Measurements from ENCODE around the gene FANCC. TPM values are rescaled to one million over a fixed set of nuclear protein-coding genes. Genes with fewer than 3 reads are reported as not detected.

The FANCC gene
- total and polyA plus RNA-seq, 3 donors from 2014 or later, result 30.7 to 38.5 (median 35.1) TPM

DNA sequence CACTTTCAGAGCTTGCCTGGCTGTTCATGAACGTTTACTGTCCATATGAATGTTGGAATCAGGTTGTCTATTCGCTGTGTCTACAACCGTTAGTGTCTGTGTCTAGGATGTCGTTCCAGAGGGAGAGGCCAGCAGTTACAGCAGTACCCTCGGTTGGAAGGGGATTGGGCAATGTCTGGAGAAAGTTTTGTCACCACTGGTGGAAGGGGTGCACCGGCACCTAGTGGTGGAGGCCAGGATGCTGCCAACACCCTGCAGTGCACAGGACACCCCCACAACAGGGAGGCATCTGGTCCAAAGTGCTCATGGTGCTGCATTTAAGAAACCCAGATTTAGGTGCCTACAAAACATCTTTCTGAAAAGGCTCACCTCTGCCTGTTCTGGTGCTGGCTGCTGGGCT lies 220.7 kb downstream of the FANCC start:
- TF ChIP-seq, protein P1, sequence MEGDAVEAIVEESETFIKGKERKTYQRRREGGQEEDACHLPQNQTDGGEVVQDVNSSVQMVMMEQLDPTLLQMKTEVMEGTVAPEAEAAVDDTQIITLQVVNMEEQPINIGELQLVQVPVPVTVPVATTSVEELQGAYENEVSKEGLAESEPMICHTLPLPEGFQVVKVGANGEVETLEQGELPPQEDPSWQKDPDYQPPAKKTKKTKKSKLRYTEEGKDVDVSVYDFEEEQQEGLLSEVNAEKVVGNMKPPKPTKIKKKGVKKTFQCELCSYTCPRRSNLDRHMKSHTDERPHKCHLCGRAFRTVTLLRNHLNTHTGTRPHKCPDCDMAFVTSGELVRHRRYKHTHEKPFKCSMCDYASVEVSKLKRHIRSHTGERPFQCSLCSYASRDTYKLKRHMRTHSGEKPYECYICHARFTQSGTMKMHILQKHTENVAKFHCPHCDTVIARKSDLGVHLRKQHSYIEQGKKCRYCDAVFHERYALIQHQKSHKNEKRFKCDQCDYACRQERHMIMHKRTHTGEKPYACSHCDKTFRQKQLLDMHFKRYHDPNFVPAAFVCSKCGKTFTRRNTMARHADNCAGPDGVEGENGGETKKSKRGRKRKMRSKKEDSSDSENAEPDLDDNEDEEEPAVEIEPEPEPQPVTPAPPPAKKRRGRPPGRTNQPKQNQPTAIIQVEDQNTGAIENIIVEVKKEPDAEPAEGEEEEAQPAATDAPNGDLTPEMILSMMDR (IDR thresholded peaks at IDR 0.05), result no peak
- no peak for TF ChIP-seq POLR2A (IDR thresholded peaks at IDR 0.05)
- H3K4me3 ChIP-seq, result no peak overlapping the region
- H3K27me3 ChIP-seq, result no peaks in the 10 kb centered on the region
- no peak for DNase-seq
- intact Hi-C loops (cut with DNase I; ENCODE audit: low total_unique reads), result no loop called here
- H3K4me1 ChIP-seq, result peaks cover 8% of the 10 kb centered on the region
- H3K9me3 ChIP-seq, result no peaks in the 10 kb centered on the region
- 89 to 93% methylated on average over 6 of the region's 6 CpGs for WGBS, 2 donors
- no peak overlapping the region for H3K27ac ChIP-seq
- no peaks in the 10 kb centered on the region for H3K36me3 ChIP-seq (ENCODE audit: low read depth, missing control alignments)

DNA sequence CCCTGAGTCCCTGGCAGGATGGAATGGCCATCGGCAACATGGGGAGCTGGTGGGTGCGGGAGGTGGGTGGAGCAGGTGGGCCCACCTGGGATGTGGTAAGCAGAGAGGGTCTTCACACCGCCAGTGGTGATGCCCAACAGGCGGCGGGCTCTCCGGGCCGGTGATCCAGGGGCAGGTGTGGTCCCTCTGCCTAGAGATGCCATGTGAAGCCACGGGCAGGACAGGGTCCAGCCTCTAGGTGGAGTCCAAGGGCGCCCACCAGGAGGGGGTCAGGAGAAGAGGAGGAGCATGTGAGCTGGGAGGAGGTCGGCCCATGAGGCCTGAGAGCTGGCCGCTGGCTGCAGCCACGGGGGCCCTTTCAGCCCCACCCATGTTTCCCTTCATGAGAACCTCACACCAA lies 221.1 kb downstream of the FANCC start:
- no peak for DNase-seq
- H3K27ac ChIP-seq, result no peak overlapping the region
- H3K9me3 ChIP-seq, result no peaks in the 10 kb centered on the region
- no peaks in the 10 kb centered on the region for H3K36me3 ChIP-seq (ENCODE audit: low read depth, missing control alignments)
- no peaks in the 10 kb centered on the region for H3K27me3 ChIP-seq
- WGBS, 2 donors, result 92 to 96% methylated on average over 11 to 12 of the region's 12 CpGs
- H3K4me1 ChIP-seq, result peaks cover 12% of the 10 kb centered on the region
- TF ChIP-seq, protein P1 (IDR thresholded peaks at IDR 0.05), result no peak
- TF ChIP-seq POLR2A (IDR thresholded peaks at IDR 0.05), result no peak
- H3K4me3 ChIP-seq, result no peak overlapping the region
- intact Hi-C loops (cut with DNase I; ENCODE audit: low total_unique reads), result no loop called here

DNA sequence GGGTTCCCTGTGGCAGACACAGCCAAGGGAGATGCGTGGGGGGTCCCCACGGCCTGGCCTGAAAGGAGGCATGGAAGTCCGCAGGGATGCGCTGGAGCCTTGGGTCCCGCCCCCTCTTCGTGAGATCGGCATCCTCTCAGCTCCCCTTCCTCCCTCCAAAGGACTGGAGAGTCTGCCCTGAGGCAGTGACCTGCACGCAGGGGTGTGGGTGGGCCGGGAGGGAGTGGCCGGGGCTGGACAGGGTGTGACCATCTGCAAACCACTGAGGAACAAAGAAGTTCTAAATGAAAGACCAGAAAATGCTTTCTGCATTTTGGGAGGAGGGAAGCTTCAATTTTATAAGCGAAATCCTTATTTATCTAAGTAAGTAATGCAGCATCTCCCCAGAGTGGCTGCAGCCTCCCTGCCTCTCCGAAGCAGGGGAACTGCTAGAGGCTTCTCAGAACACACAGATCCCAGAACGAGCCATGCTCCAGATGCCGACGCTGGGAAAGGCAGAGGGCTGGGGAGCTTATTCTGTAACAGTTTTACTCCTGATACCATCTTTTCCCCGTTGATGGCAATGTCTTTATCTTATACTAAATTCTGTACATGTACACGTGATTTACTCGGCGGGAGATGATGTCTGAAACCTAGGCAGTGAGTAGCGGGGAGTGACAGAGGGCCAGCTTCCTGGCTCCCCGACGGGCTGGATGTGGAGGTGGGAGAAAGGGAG lies 221.7 kb downstream of the FANCC start:
- H3K9me3 ChIP-seq, result no peaks in the 10 kb centered on the region
- DNase-seq, result no peak
- H3K4me3 ChIP-seq, result no peak overlapping the region
- H3K4me1 ChIP-seq, result peaks cover 18% of the 10 kb centered on the region
- peak overlapping the region in 1 of 2 donors; percentile 50 for H3K27ac ChIP-seq
- no peaks in the 10 kb centered on the region for H3K27me3 ChIP-seq
- H3K36me3 ChIP-seq (ENCODE audit: low read depth, missing control alignments), result no peaks in the 10 kb centered on the region
- TF ChIP-seq POLR2A (IDR thresholded peaks at IDR 0.05), result no peak
- TF ChIP-seq, protein P1 (IDR thresholded peaks at IDR 0.05), result no peak
- intact Hi-C loops (cut with DNase I; ENCODE audit: low total_unique reads), result no loop called here
- WGBS, 2 donors, result 57 to 65% methylated on average over 22 of the region's 22 CpGs

DNA sequence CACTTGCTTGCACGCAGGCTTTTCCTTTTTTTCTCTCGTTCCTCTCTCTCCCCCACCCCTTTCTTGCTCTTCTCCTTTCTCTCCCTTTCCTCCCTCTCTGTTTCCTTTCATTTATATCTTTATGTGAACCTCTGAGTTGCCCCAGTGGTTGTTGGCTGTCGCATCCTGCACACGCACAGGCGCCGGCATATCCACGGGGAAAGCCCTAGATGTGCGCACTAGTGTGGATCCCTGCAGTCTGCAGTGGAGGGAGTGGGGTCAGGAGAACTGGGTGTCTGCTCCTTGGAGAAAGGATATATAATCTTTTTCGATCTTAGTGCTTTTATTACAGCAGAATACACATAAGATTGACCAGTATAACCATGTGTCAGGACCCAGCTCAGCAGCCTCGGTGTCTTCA lies 223.5 kb downstream of the FANCC start:
- no peaks in the 10 kb centered on the region for H3K9me3 ChIP-seq
- no peaks in the 10 kb centered on the region for H3K36me3 ChIP-seq (ENCODE audit: low read depth, missing control alignments)
- H3K27ac ChIP-seq, result no peak overlapping the region
- H3K4me1 ChIP-seq, result peaks cover 30% of the 10 kb centered on the region
- intact Hi-C loops (cut with DNase I; ENCODE audit: low total_unique reads), result no loop called here
- DNase-seq, result no peak
- WGBS, 2 donors, result 85% methylated on average over 10 of the region's 10 CpGs
- H3K4me3 ChIP-seq, result no peak overlapping the region
- H3K27me3 ChIP-seq, result no peaks in the 10 kb centered on the region
- TF ChIP-seq, protein P1 (IDR thresholded peaks at IDR 0.05), result no peak
- no peak for TF ChIP-seq POLR2A (IDR thresholded peaks at IDR 0.05)

DNA sequence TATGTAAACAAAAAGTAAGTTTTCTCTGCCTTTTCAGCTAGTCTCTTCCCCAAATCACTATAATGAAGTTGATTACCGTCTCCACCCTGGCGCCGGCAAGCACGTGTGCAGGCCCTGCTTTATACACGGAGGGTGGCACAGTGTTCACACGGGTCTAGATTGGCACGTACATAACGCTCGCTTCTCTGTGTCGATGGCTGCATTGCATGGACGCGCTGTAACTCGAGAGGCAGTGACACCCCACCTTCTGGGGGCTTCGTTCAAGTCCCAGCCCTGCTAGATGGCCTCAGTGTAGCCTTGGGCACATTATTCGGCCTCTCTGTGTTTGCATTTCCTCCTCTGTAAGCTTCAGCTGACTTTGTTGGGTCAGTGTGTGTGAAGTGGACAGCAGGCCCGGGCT lies 223.9 kb downstream of the FANCC start:
- peaks cover 30% of the 10 kb centered on the region for H3K4me1 ChIP-seq
- no peaks in the 10 kb centered on the region for H3K27me3 ChIP-seq
- no peak overlapping the region for H3K27ac ChIP-seq
- DNase-seq, result no peak
- no peaks in the 10 kb centered on the region for H3K36me3 ChIP-seq (ENCODE audit: low read depth, missing control alignments)
- no peaks in the 10 kb centered on the region for H3K9me3 ChIP-seq
- TF ChIP-seq POLR2A (IDR thresholded peaks at IDR 0.05), result no peak
- TF ChIP-seq, protein P1 (IDR thresholded peaks at IDR 0.05), result no peak
- WGBS, 2 donors, result 88 to 93% methylated on average over 16 of the region's 16 CpGs
- H3K4me3 ChIP-seq, result no peak overlapping the region
- intact Hi-C loops (cut with DNase I; ENCODE audit: low total_unique reads), result no loop called here
